Measurements from ENCODE around the gene ARID5A.

- TF ChIP-seq, protein P1, sequence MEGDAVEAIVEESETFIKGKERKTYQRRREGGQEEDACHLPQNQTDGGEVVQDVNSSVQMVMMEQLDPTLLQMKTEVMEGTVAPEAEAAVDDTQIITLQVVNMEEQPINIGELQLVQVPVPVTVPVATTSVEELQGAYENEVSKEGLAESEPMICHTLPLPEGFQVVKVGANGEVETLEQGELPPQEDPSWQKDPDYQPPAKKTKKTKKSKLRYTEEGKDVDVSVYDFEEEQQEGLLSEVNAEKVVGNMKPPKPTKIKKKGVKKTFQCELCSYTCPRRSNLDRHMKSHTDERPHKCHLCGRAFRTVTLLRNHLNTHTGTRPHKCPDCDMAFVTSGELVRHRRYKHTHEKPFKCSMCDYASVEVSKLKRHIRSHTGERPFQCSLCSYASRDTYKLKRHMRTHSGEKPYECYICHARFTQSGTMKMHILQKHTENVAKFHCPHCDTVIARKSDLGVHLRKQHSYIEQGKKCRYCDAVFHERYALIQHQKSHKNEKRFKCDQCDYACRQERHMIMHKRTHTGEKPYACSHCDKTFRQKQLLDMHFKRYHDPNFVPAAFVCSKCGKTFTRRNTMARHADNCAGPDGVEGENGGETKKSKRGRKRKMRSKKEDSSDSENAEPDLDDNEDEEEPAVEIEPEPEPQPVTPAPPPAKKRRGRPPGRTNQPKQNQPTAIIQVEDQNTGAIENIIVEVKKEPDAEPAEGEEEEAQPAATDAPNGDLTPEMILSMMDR (IDR thresholded peaks at IDR 0.05; ENCODE audit: insufficient read depth, low read length), result no peak
- TF ChIP-seq GABPA (IDR thresholded peaks at IDR 0.05; ENCODE audit: low read depth), result no peak
These were observed 21.9 kb downstream of the ARID5A start for GRCh38 chr2:96558485-96558884.

Measured in HL-60 (cell line).